T follicular helper cell (primary cell): ENCODE data around the gene OR2G3.

Source experiments
- DNase-seq: peaks from one replicate; pipeline ENCODE4 v3.0.0-alpha.2; 2020; ENCODE audit warnings: low read depth
- total RNA-seq, 2 experiments: gene quantifications; one replicate each; lab custom pipeline; 2026; lab: John Stamatoyannopoulos, UW

The OR2G3 gene
- 0 reads per million in 2 experiments for total RNA-seq

DNA sequence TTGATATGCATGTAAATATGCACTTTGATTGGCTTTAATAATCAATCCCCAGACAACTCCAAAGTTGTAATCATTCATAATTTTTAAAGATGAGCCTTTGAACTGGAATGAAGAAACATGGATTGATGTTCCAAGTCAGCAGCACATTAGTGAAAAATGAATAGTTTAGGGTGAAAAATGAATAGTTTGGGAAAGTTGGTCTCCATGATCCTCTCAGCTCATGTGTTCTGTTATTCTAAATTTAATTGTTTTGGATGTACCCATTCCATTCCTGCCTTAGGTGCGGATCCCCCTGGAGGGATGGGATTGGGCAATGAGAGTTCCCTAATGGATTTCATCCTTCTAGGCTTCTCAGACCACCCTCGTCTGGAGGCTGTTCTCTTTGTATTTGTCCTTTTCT, at the start of gene OR2G3:
OR2G3 (plus strand) TSS at position 301 of the 400 bp plus-strand sequence; CDS start at position 301, 0 bp downstream.
- DNase-seq = no peak

DNA sequence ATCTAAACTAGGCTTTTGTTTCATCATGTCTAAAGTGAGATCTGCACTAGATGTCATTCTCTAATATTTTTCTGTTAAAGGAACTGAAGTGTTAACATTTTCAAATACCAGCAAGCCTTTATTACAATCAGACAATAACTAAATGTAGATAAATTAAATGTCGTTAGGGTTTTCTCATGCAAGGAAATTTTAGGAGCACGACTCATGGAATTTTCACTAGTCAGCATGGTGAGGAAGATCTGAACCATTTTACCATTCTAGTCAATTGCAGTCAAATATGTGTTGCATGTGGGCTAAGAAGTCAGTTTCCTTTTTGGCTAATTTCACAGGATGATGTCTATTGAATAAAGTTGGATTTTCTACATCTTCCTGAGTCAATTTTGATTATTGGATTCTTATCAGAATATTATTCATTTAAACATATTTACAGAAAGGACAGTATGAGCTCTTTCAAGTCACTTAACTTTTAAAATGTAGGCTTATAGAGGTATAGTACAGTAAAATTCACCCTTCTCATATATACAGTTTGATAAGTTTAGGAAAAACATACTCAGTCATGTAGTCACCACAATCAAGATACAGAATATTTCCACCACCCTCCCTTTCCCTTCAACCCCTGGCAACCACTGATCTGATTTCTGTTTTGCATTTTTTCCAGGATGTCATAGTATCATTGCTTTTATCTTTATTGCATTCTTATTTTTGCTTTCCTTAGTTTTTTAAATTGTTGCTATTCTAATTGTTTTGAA, 47.3 kb upstream of the OR2G3 start:
- DNase-seq = no peak

DNA sequence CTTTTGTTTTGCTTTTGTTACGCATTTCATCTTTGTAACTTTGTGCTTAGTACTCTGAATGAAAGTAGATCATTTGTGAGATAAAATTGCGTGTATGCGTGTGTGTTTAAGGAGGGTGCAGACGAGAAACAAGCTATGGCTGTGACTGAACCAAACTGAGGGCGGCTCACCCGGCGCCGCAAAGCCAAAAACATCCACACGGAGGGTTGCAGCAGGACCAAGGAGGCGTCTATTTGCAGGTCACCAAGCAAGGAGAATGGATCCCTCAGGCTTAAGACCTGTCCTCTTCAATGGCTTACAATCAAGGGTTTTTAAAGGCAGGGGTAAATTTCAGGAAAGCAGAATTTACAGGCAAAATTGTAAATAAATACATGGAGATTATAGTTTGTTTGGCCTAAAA, 43.7 kb upstream of the OR2G3 start:
- DNase-seq = no peak

DNA sequence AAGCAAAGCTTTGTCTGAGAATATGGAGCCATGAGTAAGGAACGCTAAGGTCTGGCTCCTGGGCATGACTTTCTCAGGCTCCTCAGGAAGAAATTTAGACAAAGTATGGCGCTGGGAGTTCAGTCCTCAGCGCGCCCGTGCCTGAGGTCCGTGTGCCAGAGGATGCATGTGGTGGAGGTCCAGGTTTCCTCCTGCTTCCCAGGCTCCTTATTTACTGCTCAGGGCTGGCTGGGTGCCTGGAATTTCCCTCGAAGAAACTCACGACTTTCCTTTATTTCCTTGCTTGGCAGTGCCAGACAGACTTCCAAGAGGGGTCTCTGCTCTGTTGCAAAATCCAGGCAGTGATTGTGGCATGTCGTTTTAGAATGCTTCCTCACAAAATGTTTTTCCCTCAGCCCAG, 43.2 kb upstream of the OR2G3 start:
- DNase-seq = no peak

DNA sequence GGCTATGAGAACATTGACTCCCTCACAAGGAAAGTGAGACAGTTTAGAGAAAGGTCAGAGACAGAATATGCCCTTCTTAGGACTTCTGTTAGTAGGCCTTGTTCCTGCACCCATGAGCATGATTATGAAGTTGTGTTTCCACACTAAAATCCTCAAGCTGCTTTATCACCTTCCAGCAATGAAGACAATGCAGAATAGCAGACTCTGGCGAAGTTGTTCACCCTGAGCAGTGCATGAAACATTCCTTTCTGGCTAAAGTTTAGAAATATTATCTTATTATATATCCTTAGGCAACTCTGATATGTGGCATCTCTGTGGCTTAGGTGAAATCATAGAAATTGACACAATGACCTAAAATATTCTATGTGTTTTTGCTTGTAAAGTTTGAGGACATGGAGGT, 31.1 kb upstream of the OR2G3 start:
- DNase-seq = no peak

DNA sequence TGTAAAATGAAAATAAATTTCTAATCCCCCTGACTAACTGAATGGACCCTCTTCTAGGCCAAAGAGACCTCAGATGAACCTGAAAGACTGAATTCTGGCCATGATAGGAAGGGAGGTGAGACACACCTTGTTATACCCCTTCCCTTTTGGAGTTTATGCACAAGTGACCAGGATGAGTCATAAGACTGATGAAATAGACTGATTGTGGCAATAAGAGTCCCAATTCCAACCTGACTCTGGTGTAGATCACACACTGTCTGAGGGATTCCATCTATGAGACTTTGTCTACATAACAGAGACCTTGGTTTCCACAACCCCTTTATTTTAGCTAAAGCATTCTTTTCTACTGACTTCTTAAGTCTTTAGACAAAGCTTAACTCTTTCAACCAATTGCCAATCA, 30.7 kb upstream of the OR2G3 start:
- no peak for DNase-seq

DNA sequence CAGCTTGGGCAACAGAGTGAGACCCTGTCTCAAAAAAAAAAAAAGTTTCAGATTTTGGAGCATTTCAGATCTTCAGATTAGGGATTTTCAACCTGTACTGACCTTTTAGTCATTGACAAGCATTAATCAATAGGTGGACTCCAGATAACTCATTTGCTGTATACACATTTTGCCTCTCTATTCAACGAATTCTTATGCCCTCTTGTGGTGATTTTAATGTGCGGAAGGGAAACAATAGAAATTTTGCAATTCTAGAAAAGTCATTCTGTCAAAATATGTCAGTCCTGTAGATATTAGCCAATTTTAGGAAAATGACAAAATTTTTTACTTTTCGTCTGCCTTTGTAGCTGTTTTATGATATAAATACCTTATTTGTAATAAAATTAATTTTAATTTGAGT, 28.9 kb upstream of the OR2G3 start:
- DNase-seq = no peak

DNA sequence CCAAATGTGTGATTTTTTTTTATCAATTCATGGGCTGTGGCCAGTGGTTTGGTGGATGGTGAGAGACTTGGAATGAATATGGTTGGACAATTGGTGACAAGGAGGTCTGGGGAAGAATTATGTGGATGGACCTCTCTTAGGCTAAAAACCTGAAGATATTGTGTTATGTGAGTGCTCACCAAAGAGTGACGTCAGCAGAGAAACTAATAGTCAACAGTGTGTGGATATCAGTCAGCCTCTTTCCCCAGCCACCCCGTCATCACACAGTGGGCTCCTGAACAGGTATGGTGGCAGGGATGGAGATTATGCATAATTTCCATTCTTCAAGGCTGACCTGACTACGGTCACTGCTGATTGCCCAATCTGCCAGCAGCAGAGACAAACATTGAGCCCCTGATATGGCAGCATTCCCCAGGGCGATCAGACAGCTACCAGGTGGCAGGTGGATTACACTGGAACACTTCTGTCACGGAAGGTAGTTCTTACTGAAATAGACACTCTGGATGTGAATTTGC, 26.4 kb upstream of the OR2G3 start:
- DNase-seq = no peak

DNA sequence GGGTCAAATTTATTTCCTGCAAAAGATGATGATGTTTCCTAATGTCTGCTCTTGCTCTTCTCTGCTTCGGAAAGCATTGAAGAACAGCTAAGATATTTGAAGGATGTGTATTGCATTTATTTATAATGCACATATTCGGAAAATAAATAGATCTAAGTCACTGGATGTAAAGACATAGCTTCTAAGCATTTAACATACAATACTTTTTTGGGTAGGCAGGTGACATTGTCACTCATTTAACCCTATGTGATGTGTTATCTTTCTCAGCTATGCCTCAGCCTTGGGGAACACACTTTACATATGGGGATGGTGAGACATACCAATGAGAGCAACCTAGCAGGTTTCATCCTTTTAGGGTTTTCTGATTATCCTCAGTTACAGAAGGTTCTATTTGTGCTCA, 17.3 kb upstream of the OR2G3 start, which contains the start of gene OR2G2:
OR2G2 (plus strand) TSS at position 301 of the 400 bp plus-strand sequence; CDS start at position 301, 0 bp downstream.
- no peak for DNase-seq

DNA sequence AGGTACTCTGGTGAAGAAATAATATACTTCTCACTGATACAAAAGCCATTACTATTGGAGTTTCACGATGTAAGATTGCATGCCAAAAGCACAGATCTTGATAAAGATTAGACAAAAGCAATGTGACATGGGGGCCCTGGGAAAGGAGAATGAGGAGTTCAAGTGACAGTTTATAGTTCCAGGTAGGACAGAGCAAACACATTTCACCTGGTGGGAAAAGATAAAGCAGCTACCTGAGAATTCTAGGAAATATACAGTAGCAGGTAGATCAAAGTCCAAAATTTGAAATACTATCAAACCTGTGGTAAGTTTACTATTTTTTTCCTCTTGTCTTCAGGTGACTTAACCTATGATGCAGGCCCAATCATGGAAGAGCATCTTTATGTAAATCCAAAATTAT, 8.0 kb downstream of the OR2G3 start:
- DNase-seq = no peak

DNA sequence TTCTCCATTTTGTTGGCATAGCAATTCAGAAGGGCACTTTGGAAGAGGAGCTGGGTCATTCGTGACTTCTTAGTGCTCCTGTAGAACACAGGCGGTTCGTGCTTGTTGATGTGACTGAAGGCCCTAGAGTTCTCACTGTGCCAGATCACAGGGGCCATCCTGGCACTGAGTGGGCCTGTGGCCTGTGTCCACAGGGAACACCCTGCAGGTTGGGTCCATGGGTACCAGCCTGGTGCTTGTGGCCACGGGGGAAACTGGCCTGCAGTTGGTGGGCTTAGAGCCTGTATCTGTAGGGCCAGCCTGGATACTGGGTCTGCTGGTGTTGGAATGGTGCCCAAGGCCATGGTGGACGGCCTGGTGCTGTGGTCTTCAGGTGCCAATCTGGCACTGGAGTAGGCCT, 9.2 kb downstream of the OR2G3 start:
- no peak for DNase-seq

DNA sequence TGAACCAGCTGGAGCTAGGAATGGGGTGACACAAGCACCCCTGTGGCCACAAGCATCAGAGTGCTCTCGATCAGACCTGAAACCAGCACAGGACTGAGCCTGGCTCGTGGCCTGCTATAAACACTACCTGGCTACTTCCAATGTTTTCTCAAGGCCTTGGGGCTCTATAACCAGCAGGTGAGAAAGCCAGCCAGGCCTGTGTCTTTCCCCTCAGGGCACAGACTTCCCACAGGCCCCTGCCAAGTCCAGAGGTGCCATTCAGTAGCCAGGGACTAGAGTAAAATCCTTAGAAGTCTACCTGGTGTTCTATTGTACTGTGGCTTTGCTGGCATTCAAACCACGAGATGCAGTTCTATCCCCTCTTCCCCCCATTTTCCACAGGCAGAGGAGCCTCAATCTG, 22.6 kb downstream of the OR2G3 start:
- DNase-seq = no peak

DNA sequence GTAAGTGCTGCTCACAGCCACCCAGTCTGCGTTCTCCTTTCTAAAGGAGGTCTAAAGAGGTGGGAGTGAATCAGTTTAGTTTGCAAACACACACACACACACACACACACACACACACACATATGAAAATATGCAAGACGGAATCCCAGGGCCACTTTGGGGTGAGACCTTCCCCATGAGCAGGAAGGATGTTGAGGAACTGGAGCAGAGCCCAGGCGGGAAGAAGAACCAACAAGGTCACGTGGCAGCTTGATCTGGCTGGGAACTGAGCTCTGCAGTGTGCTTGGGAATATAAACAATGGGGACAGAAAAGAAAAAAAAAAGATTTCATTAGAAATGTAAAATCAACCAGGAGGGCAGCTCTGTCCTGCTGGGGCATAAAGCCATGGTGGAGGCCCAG, 32.6 kb downstream of the OR2G3 start:
- DNase-seq = no peak

DNA sequence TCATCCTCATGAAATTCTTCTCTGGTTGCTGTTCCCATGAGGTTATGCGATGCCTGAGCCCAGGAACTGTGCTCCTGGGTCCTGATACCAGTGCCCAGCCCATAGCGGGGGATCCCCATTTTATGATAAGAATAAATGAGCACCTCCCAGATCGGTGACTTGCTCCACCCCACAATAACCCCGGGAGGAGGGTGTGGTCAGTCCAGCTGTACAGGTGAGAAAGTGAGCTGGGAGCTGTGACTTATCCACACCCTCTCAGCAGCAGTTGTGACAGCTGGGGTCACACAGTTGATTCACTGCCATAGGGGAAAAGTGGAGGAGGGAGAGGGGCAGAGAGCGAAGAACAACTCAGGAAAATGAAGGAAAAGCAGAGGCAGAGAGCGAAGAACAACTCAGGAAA, 33.4 kb downstream of the OR2G3 start:
- no peak for DNase-seq

DNA sequence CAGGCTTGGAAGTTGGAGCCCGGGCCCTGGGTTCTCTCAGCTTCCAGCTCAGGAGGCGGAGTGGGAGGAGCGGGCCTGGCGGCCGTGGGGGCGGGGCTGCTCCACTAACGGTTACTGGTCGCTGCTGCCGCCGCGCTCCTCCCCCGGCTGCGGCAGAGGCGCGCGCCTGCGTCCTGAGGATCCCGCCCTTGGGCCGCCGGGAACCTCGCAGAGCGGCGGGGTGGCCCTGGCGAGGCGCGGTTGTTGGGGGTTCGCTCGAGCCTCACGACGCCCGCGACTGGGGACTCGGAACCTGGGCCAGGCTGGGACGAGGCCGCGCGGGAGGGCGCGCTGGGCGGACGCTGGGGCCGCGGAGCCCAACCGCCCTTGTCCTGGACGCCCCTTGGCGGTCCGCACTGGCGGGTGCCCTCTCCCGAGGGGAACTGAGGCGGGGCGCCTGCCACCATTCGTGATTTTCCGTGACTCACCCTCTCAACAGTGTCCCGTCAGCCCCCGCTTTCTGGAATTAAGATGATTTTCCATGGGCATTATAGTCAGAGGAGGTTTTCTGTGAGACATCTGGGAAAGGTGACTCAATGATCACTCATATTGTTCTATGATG, 34.1 kb downstream of the OR2G3 start:
- no peak for DNase-seq

DNA sequence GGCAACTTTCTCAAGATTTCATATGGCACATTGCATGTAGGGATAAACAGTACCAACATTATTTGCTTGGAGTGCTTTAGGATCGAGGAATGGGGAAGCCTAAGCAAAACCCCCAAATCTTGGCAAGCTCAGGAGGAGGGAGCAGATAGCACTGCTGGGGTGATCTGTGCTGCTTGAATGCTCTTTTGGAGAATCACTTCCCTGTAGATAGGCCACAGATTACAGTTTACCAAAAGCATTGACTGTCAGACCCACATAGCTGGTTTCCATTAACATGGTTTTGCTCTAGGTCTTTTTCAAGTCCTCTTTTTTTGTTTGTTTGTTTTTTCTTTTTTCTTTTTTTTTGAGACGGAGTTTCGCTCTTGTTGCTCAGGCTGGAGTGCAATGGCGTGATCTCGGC, 37.4 kb downstream of the OR2G3 start:
- DNase-seq = no peak

DNA sequence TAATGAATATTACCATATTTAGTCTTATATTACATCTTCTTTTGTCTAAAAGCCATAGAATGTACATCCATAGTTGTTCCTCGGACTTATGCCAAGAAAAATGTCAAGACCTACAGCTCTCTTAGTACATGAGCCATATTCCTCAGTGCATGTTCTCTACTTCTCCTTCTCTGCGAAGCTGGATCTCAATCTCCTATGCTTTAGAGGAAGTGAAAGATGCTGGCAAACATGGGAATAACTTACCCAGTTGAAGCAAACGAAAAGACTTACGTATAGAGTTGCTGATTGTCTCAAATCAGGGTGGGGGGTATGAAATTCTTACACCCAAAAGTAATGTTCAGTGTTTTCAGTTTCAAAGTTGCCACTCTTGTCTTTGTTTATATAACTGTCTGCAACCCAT, 41.5 kb downstream of the OR2G3 start:
- no peak for DNase-seq

DNA sequence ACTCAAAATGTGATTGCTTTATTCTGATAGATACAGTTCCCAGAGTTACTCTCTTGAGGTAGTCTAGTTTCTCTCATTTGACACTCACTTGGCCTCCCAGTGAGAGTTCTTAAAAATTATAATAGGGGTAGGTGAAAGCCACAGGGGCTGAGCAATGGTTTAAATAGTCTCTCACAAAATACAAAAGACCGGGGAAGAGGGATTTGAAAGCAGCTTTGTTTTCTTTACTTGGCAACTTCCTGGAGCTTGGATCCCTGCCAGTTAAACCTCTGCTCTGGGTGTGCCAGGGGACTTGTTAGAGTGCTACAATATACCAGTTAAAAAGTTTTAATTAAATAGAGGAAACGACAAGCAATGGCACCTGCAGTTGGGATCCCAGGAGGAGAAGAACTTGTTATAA, 42.5 kb downstream of the OR2G3 start:
- no peak for DNase-seq

DNA sequence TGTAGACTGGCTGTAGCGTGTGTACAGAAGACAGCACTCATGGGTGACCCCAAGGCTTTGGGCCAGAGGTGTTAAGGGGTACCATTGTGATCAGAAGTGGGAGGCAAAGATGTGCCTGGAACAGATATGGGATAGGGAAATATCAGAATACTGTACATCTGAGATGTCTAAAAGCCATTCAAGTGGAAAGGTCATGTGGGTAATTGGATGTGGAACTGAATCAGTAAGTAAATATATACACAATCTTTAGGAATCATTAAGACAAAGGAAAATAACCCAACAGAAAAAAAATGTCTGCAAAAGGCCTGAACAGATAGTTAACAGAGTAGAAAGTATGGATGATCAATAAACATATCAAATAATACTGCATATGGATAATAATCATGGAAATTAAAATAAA, 47.7 kb downstream of the OR2G3 start:
- no peak for DNase-seq
